Measurements from ENCODE around the gene COA1.

The COA1 gene

GRCh38 chr7:43761938-43762692, 32.8 kb upstream of the COA1 start:
- H3K4me3 ChIP-seq (ENCODE audit: low read depth, low read length), result no peak overlapping the region
- TF ChIP-seq CTCF (IDR thresholded peaks at IDR 0.05; ENCODE audit: low read depth, low read length), result no peak

- H3K4me3 ChIP-seq (ENCODE audit: low read depth, low read length), result no peak overlapping the region
- no peak for TF ChIP-seq CTCF (IDR thresholded peaks at IDR 0.05; ENCODE audit: low read depth, low read length)
Measured at GRCh38 chr7:43761382-43761781, 32.1 kb upstream of the COA1 start.

GRCh38 chr7:43760861-43761260, 31.5 kb upstream of the COA1 start:
- TF ChIP-seq CTCF (IDR thresholded peaks at IDR 0.05; ENCODE audit: low read depth, low read length), result no peak
- no peak overlapping the region for H3K4me3 ChIP-seq (ENCODE audit: low read depth, low read length)

- peak overlapping the region; percentile 73 for H3K4me3 ChIP-seq (ENCODE audit: low read depth, low read length)
- TF ChIP-seq CTCF (IDR thresholded peaks at IDR 0.05; ENCODE audit: low read depth, low read length), result no peak
Measured at GRCh38 chr7:43758822-43759683, 29.7 kb upstream of the COA1 start.

GRCh38 chr7:43758029-43758821, 28.9 kb upstream of the COA1 start, which contains the start of gene BLVRA:
Gene BLVRA (plus strand): TSS chr7:43758680. CDS start chr7:43771159, 12,479 bp downstream.
- peak within 1 kb of the TSS; percentile 73 for H3K4me3 ChIP-seq (ENCODE audit: low read depth, low read length)

More at GRCh38 chr7:43758029-43758821, 28.9 kb upstream of the COA1 start, which contains the start of gene BLVRA:
- no peak for TF ChIP-seq CTCF (IDR thresholded peaks at IDR 0.05; ENCODE audit: low read depth, low read length)
